Colonic mucosa (tissue), 4 donors: ENCODE measurements around the gene ZNF678. TPM values are rescaled to one million over a fixed set of nuclear protein-coding genes. Genes with fewer than 3 reads are reported as not detected.
"Not testable (repeated sequence)": the region's sequence is repeated elsewhere in the genome, so short reads cannot be mapped to it uniquely, and the experiment has no call there.

Source experiments
- DNase-seq: peaks from one replicate; pipeline ENCODE4 v3.0.0-alpha.2; 2020
- H3K27ac ChIP-seq: fragments of 200-600 bp; one replicate; pipeline ENCODE4 v1.8.0; 2021
- H3K27me3 ChIP-seq: fragments of 200-600 bp; one replicate; pipeline ENCODE4 v1.8.0; 2021
- H3K36me3 ChIP-seq: fragments of 200-600 bp; one replicate; pipeline ENCODE4 v1.8.0; 2021
- H3K4me1 ChIP-seq: fragments of 200-600 bp; one replicate; pipeline ENCODE4 v1.8.0; 2021; ENCODE audit warnings: mild to moderate bottlenecking
- H3K4me3 ChIP-seq: fragments of 200-600 bp; one replicate; pipeline ENCODE4 v1.8.0; 2021
- H3K9ac ChIP-seq, 2 donors: one replicate each; pipeline ENCODE4 v1.7.0; 2013; ENCODE audit warnings: control low read depth in 2 of 2, low read depth in 2 of 2, low read length in 2 of 2
- H3K9me3 ChIP-seq: fragments of 200-600 bp; one replicate; pipeline ENCODE4 v1.8.0; 2021
- CTCF ChIP-seq: fragments of 200-600 bp; IDR thresholded peaks from one replicate; pipeline ENCODE4 v1.8.0; 2022; ENCODE audit warnings: antibody characterized with exemption, mild to moderate bottlenecking
- intact Hi-C: fragments of 100-400 bp; cut with DNase I; formaldehyde crosslinking; loops from one replicate; pipeline ENCODE4 v1.14.1; 2022
- total RNA-seq, 2 donors: library from RNA; stranded (reverse); fragmentation: NEBNext Ultra II Directional in 1 of 2; extraction: Animal tissue kit (Norgen Biotek cat#: 25700) in 1 of 2; gene quantifications; one replicate each; pipeline ENCODE4 v1.2.1, GENCODE V29; 2021
- donor health status: healthy.
- donor health status: DM: no; HTN: no; CAD: no.
- donor health status: DM: no; HTN: no; CAD: no.

ZNF678 gene
- total RNA-seq, 2 donors from 2014 or later = 7.4 to 10.4 TPM

GRCh38 chr1:227707846-227708245 lies 144.5 kb downstream of the ZNF678 start:
- Histone ChIP-seq H3K4me3 (no peak overlapping the region), H3K9ac (no peak overlapping the region), H3K27me3 (no peaks in the 10 kb centered on the region), H3K9me3 (no peaks in the 10 kb centered on the region), H3K36me3 (no peaks in the 10 kb centered on the region), H3K27ac (no peak overlapping the region), H3K4me1 (no peaks in the 10 kb centered on the region)
- intact Hi-C loops = no loop called here
- TF ChIP-seq CTCF = no peak
- DNase-seq = no peak

GRCh38 chr1:227709451-227709850 lies 146.1 kb downstream of the ZNF678 start:
- Histone ChIP-seq H3K27ac (no peak overlapping the region), H3K36me3 (no peaks in the 10 kb centered on the region), H3K4me1 (no peaks in the 10 kb centered on the region), H3K4me3 (no peak overlapping the region), H3K9me3 (no peaks in the 10 kb centered on the region), H3K9ac (no peak overlapping the region), H3K27me3 (no peaks in the 10 kb centered on the region)
- no peak for TF ChIP-seq CTCF
- no peak for DNase-seq
- intact Hi-C loops = no loop called here

GRCh38 chr1:227710474-227710873 lies 147.1 kb downstream of the ZNF678 start:
- H3K9ac ChIP-seq, H3K27me3 ChIP-seq, H3K4me3 ChIP-seq, H3K36me3 ChIP-seq, intact Hi-C loops, H3K9me3 ChIP-seq, H3K4me1 ChIP-seq, H3K27ac ChIP-seq, DNase-seq: not testable (repeated sequence)

- no peak for TF ChIP-seq CTCF
- Histone ChIP-seq H3K27me3 (no peaks in the 10 kb centered on the region), H3K9me3 (no peaks in the 10 kb centered on the region), H3K4me3 (no peak overlapping the region), H3K27ac (no peak overlapping the region), H3K36me3 (no peaks in the 10 kb centered on the region), H3K9ac (no peak overlapping the region), H3K4me1 (no peaks in the 10 kb centered on the region)
- no peak for DNase-seq
- intact Hi-C loops = no loop called here
Observed at GRCh38 chr1:227712648-227713047, 149.3 kb downstream of the ZNF678 start.

GRCh38 chr1:227718932-227719331 lies 155.6 kb downstream of the ZNF678 start:
- TF ChIP-seq CTCF = no peak
- no peak for DNase-seq
- H3K27me3 ChIP-seq = no peaks in the 10 kb centered on the region
- intact Hi-C loops = no loop called here
- H3K27ac ChIP-seq = no peak overlapping the region
- no peak overlapping the region for H3K9ac ChIP-seq
- no peaks in the 10 kb centered on the region for H3K9me3 ChIP-seq
- H3K4me3 ChIP-seq = no peak overlapping the region
- no peaks in the 10 kb centered on the region for H3K4me1 ChIP-seq
- no peaks in the 10 kb centered on the region for H3K36me3 ChIP-seq

- peaks cover 5% of the 10 kb centered on the region for H3K4me1 ChIP-seq
- no peak for DNase-seq
- intact Hi-C loops = no loop called here
- no peak for TF ChIP-seq CTCF
- H3K27me3 ChIP-seq = no peaks in the 10 kb centered on the region
- no peak overlapping the region for H3K4me3 ChIP-seq
- H3K36me3 ChIP-seq = no peaks in the 10 kb centered on the region
- no peak overlapping the region for H3K9ac ChIP-seq
- H3K27ac ChIP-seq = no peak overlapping the region
- H3K9me3 ChIP-seq = no peaks in the 10 kb centered on the region
Observed at GRCh38 chr1:227723474-227723873, 160.1 kb downstream of the ZNF678 start.
